ENCODE measurements around the gene ZNF580.

Gene ZNF580

DNA sequence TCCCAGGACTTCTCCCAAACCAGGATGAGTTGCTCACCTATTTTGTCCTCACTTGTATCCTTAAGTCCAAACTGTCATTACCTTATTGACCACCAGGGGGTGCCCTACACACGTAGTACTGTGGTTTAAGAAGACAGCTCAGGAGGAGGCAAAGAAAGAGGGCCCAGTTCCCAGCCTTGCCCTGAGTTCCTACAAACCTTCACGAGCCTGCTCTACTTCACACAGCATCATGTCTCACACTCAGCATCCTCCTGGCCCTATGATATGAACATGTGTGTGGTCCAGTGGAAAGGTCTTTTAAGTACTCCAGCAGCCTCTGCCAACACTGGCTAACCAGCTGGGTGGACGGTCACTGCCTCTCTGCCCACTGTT, 8.4 kb upstream of the ZNF580 start:
- peak; percentile 98 for DNase-seq (ENCODE audit: low read depth)
- Histone ChIP-seq H3K36me3 (ENCODE audit: control insufficient read depth, insufficient read depth, low read length, severe bottlenecking) (no peaks in the 10 kb centered on the region), H3K27me3 (replicated peaks; ENCODE audit: control insufficient read depth, insufficient read depth, low read length) (no peaks in the 10 kb centered on the region), H3K4me3 (ENCODE audit: low read length) (no peak overlapping the region), H3K9me3 (ENCODE audit: control insufficient read depth, low read length) (no peaks in the 10 kb centered on the region), H3K4me1 (ENCODE audit: control insufficient read depth, insufficient read depth, low read length) (peaks cover 24% of the 10 kb centered on the region), H3K9ac (ENCODE audit: low read length) (peak overlapping the region; percentile 25)

DNA sequence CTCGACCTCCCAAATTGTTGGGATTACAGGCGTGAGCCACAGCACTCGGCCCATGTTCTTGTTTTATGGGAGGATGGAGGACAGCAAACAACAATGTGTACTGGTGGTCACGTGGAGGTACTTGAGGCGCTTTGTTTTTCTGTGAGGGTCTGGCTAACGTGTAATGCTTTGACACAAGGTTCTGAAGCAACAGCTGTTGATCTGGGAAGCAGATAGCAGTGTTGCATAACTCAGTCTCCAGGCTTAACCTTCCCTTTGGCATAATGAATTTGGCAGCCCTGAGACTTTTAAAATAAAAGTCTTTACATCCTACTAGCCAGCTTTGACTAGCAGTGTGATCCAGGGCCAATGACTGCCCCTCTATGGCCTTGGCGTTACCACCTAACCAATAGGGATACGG, 6.9 kb upstream of the ZNF580 start:
- H3K27me3 ChIP-seq (replicated peaks; ENCODE audit: control insufficient read depth, insufficient read depth, low read length): no peaks in the 10 kb centered on the region
- H3K9me3 ChIP-seq (ENCODE audit: control insufficient read depth, low read length): no peaks in the 10 kb centered on the region
- H3K4me1 ChIP-seq (ENCODE audit: control insufficient read depth, insufficient read depth, low read length): peaks cover 32% of the 10 kb centered on the region
- peak overlapping the region; percentile 100 for H3K9ac ChIP-seq (ENCODE audit: low read length)
- peak overlapping the region; percentile 99 for H3K4me3 ChIP-seq (ENCODE audit: low read length)
- DNase-seq (ENCODE audit: low read depth): no peak
- H3K36me3 ChIP-seq (ENCODE audit: control insufficient read depth, insufficient read depth, low read length, severe bottlenecking): peaks cover 3% of the 10 kb centered on the region

DNA sequence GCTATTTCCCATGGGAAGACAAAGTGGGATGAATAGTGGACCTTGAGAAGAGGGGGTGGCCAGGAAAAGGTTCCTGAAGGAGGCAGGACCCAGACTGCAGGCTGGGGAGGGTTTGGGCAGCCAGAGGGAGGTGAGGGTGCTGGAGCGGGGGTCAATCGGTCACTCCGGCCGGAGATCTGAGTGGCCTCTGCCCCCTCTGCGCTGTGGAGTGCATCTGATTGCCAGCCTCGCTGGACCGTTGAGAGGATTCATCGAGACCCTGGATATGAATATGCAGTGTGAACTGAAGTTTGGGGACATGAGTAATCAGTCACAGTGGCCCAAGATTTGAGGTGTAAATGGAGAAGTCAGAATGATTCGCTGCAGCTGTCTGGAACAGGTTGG, 5.5 kb upstream of the ZNF580 start:
- no peak for DNase-seq (ENCODE audit: low read depth)
- Histone ChIP-seq H3K36me3 (ENCODE audit: control insufficient read depth, insufficient read depth, low read length, severe bottlenecking) (peaks cover 3% of the 10 kb centered on the region), H3K27me3 (replicated peaks; ENCODE audit: control insufficient read depth, insufficient read depth, low read length) (no peaks in the 10 kb centered on the region), H3K9me3 (ENCODE audit: control insufficient read depth, low read length) (no peaks in the 10 kb centered on the region), H3K9ac (ENCODE audit: low read length) (peak overlapping the region; percentile 100), H3K4me3 (ENCODE audit: low read length) (peak overlapping the region; percentile 99), H3K4me1 (ENCODE audit: control insufficient read depth, insufficient read depth, low read length) (peaks cover 47% of the 10 kb centered on the region)

DNA sequence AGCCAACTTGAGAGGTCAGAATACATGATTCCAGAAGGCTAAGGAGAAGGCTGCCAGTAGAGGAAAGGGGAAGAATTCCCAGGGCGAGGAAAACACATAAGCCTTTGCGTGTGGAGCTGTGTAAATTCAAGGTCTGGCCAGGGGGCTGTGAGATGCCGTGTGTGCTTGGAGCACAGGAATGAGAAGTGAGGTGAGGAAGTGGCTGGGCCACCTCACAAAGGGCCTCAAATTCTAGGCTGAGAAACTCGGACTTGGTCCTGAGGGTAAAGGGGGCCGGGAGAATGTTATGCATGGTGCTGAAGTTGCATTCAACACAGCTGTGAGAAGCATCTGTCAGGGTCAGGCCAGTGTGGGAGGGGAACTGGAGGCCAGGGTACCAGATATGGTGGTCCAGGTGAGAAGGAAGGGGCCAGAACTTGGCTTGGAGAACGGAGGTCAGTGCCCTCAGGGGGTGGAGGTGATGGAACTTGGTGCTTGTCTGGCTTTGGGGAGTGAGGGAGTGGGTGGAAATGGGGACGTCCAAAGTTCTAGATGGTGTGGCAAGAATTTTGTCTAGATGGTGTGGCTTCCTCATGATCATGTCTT, 4.9 kb upstream of the ZNF580 start:
- Histone ChIP-seq H3K9me3 (ENCODE audit: control insufficient read depth, low read length) (no peaks in the 10 kb centered on the region), H3K36me3 (ENCODE audit: control insufficient read depth, insufficient read depth, low read length, severe bottlenecking) (peaks cover 3% of the 10 kb centered on the region), H3K4me3 (ENCODE audit: low read length) (peak overlapping the region; percentile 99), H3K27me3 (replicated peaks; ENCODE audit: control insufficient read depth, insufficient read depth, low read length) (no peaks in the 10 kb centered on the region), H3K9ac (ENCODE audit: low read length) (peak overlapping the region; percentile 100), H3K4me1 (ENCODE audit: control insufficient read depth, insufficient read depth, low read length) (peaks cover 49% of the 10 kb centered on the region)
- DNase-seq (ENCODE audit: low read depth): no peak

DNA sequence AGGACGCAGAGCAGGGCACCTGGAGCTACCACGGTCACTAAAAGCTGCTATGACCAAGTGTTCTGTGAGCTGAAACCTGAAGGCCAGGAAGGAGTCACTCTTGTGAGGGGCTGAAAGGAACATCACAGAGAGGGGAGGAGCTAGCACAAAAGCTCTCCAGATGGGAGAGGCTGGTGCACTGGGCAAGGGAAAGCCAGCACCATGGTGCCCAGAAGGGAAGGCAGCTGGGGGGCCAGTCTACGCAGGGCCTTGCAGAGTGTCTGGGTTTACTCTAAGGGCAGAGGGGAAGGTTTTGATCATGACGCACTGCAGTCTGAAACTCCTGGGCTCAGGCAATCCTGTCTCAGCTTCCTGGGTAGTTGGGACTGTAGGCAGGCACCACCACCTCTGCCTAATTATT, 4.1 kb upstream of the ZNF580 start:
- peak overlapping the region; percentile 99 for H3K4me3 ChIP-seq (ENCODE audit: low read length)
- peaks cover 49% of the 10 kb centered on the region for H3K4me1 ChIP-seq (ENCODE audit: control insufficient read depth, insufficient read depth, low read length)
- H3K27me3 ChIP-seq (replicated peaks; ENCODE audit: control insufficient read depth, insufficient read depth, low read length): no peaks in the 10 kb centered on the region
- no peak for DNase-seq (ENCODE audit: low read depth)
- H3K9ac ChIP-seq (ENCODE audit: low read length): no peak overlapping the region
- H3K36me3 ChIP-seq (ENCODE audit: control insufficient read depth, insufficient read depth, low read length, severe bottlenecking): peaks cover 3% of the 10 kb centered on the region
- no peaks in the 10 kb centered on the region for H3K9me3 ChIP-seq (ENCODE audit: control insufficient read depth, low read length)

DNA sequence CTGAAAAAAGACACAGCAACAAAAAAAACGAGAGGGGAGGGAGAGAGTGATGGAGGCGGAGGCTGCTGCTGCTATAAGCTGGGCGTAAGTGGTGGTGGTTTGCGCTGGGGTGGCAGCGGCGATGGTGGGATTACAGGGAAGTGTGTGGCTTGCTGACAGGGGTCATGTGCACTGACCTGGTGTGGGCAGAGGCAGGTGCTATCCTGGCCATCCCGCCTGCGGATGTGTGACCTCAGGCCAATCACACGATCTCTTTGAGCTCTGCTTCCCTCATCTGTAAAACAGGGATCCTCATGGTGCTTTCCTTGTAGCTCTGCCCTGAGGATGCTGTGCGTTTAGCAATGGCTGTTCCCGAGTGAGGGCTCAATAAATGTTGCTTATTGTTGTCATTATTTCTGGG, 3.3 kb upstream of the ZNF580 start:
- no peaks in the 10 kb centered on the region for H3K9me3 ChIP-seq (ENCODE audit: control insufficient read depth, low read length)
- no peak overlapping the region for H3K4me3 ChIP-seq (ENCODE audit: low read length)
- no peak for DNase-seq (ENCODE audit: low read depth)
- peaks cover 3% of the 10 kb centered on the region for H3K36me3 ChIP-seq (ENCODE audit: control insufficient read depth, insufficient read depth, low read length, severe bottlenecking)
- no peaks in the 10 kb centered on the region for H3K27me3 ChIP-seq (replicated peaks; ENCODE audit: control insufficient read depth, insufficient read depth, low read length)
- H3K9ac ChIP-seq (ENCODE audit: low read length): no peak overlapping the region
- peaks cover 53% of the 10 kb centered on the region for H3K4me1 ChIP-seq (ENCODE audit: control insufficient read depth, insufficient read depth, low read length)

DNA sequence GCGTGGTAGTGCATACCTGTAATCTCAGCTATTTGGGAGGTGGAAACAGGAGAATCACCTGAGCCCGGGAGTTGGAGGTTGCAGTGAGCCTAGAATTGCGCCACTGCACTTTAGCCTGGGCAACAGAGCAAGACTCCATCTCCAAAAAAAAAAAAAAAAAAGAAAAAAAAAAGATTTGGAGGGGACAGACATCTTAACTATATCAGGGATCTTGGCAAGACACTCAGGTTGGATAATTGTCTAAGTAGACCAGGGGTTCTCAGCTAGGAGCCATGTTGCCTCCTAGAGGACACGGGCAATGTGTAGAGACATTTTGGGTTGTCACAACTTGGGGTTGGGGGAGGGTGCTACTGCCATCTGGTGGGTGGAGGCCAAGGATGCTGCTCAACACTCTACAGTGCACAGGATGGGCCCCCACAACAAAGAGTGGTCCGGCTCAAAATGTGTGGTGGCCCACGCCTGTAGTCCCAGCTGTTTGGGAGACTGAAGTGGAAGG, 1.9 kb upstream of the ZNF580 start:
- DNase-seq (ENCODE audit: low read depth): peak; percentile 53
- Histone ChIP-seq H3K36me3 (ENCODE audit: control insufficient read depth, insufficient read depth, low read length, severe bottlenecking) (peaks cover 3% of the 10 kb centered on the region), H3K9ac (ENCODE audit: low read length) (no peak overlapping the region), H3K4me1 (ENCODE audit: control insufficient read depth, insufficient read depth, low read length) (peaks cover 59% of the 10 kb centered on the region), H3K27me3 (replicated peaks; ENCODE audit: control insufficient read depth, insufficient read depth, low read length) (no peaks in the 10 kb centered on the region), H3K9me3 (ENCODE audit: control insufficient read depth, low read length) (no peaks in the 10 kb centered on the region), H3K4me3 (ENCODE audit: low read length) (no peak overlapping the region)

DNA sequence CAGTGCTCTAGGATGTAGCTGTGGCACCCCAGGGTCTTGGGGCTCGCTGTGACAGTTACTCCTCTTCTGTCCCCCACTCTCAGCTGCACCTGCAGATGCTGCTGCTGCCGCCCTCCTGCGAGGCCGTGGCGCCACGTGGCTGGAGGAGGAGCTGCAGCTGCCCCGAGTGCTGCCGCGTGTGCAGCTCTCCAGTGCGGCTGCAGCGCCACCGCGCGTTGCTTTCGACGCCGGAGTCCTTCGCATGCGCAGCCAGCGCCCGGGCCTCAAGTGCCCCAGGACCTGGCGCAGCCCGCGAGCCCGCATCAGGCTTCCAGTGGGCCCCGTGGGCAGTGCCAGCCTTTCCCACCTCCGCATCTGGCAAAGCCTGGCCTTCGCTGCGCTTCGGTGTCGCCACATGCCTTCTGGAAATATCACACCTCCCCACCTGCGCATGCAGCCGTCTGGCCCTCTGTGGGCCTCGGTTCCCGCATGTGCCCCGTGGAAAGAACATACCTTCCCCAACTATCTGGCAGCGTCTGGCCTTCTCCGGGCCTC, 692 bp upstream of the ZNF580 start:
- H3K9ac ChIP-seq (ENCODE audit: low read length): peak overlapping the region; percentile 91
- peaks cover 10% of the 10 kb centered on the region for H3K36me3 ChIP-seq (ENCODE audit: control insufficient read depth, insufficient read depth, low read length, severe bottlenecking)
- H3K9me3 ChIP-seq (ENCODE audit: control insufficient read depth, low read length): no peaks in the 10 kb centered on the region
- H3K27me3 ChIP-seq (replicated peaks; ENCODE audit: control insufficient read depth, insufficient read depth, low read length): no peaks in the 10 kb centered on the region
- peak overlapping the region; percentile 92 for H3K4me3 ChIP-seq (ENCODE audit: low read length)
- DNase-seq (ENCODE audit: low read depth): peak; percentile 85
- H3K4me1 ChIP-seq (ENCODE audit: control insufficient read depth, insufficient read depth, low read length): peaks cover 64% of the 10 kb centered on the region

DNA sequence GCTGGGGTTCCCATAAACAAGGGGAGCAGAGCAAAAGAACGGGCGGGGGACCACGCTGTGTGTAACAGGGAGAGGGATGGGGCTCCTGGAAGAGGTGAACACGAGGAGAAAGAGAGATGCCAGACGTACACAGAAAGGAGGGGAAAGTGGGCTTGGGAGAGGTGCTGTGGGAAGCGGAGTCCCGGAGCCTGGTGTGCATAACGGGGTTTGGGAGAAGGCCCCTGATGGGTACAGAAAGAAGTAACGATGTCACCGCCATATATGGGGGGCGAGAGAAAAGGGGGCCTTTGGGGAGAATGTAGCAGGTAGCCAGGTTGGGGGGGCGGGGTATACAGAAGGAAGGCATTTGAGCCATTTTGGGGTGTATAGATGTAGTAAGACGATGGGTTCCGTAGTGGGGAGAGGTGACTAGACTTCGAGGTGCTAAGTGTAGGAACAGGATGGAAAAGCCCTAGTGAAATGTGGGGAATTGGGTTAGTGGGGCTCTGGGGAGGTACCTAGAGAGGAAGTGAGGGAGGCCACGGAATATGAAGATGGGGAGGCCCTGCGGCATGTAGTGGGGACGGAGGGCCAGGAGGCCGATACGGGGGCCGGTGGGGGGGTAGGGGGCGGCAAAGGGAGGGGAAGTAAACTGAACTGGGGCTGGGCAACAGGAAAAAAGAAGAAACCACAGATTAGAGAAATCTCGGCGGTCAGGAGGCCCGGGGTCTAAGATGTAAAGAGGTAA, 787 bp downstream of the ZNF580 start:
- Histone ChIP-seq H3K9me3 (ENCODE audit: control insufficient read depth, low read length) (no peaks in the 10 kb centered on the region), H3K36me3 (ENCODE audit: control insufficient read depth, insufficient read depth, low read length, severe bottlenecking) (peaks cover 16% of the 10 kb centered on the region), H3K9ac (ENCODE audit: low read length) (peak overlapping the region; percentile 91), H3K27me3 (replicated peaks; ENCODE audit: control insufficient read depth, insufficient read depth, low read length) (no peaks in the 10 kb centered on the region), H3K4me3 (ENCODE audit: low read length) (peak overlapping the region; percentile 92), H3K4me1 (ENCODE audit: control insufficient read depth, insufficient read depth, low read length) (peaks cover 53% of the 10 kb centered on the region)
- DNase-seq (ENCODE audit: low read depth): peak; percentile 64

DNA sequence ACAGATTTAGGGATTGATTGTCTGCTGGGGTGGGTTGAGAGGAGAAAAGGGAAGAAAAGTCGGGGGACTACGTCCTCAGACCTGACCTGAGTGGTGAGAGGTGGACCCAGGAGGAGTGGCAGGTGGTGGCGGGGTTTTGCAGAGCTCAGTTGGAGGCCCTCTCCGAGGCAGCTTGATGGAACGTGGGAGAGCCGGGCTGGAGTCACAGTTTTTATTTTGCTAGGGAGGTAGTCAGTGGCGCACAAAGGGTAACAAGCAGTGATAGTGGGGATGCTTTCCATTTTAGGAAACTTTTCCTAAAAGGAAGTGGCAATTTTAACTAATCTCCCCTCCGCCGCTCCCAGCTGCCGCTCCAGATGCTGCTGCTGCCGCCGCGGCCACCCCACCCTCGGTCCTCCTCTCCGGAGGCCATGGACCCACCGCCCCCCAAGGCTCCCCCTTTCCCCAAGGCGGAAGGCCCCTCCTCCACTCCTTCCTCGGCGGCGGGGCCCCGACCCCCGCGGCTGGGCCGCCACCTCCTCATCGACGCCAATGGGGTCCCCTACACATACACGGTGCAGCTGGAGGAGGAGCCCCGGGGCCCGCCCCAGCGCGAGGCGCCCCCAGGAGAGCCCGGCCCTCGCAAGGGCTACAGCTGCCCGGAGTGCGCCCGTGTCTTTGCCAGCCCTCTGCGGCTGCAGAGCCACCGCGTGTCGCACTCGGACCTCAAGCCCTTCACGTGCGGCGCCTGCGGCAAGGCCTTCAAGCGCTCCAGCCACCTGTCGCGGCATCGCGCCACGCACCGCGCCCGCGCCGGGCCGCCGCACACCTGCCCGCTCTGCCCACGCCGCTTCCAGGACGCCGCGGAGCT, 1.6 kb downstream of the ZNF580 start:
- Histone ChIP-seq H3K9ac (ENCODE audit: low read length) (peak overlapping the region; percentile 91), H3K9me3 (ENCODE audit: control insufficient read depth, low read length) (no peaks in the 10 kb centered on the region), H3K4me3 (ENCODE audit: low read length) (peak overlapping the region; percentile 92), H3K4me1 (ENCODE audit: control insufficient read depth, insufficient read depth, low read length) (peaks cover 52% of the 10 kb centered on the region), H3K36me3 (ENCODE audit: control insufficient read depth, insufficient read depth, low read length, severe bottlenecking) (peaks cover 16% of the 10 kb centered on the region), H3K27me3 (replicated peaks; ENCODE audit: control insufficient read depth, insufficient read depth, low read length) (no peaks in the 10 kb centered on the region)
- peak; percentile 52 for DNase-seq (ENCODE audit: low read depth)

Data from adipocyte (in vitro differentiated cells).